Right atrium auricular region (tissue), 2 donors: ENCODE results near the gene ESR2. TPM values are rescaled to one million over a fixed set of nuclear protein-coding genes. Genes with fewer than 3 reads are reported as not detected.

ENCODE experiments used
- DNase-seq: peaks from one replicate; pipeline ENCODE4 v3.0.0-alpha.2; 2019; ENCODE audit warnings: low spot score
- H3K27ac ChIP-seq, 2 donors: fragments of 200-600 bp; sonication (generic); 1 replicate in 1 of 2; 2 replicates in 1 of 2; pipeline ENCODE4 v1.5.1; 2016 to 2019
- H3K27me3 ChIP-seq, 2 donors: fragments of 200-600 bp; sonication (generic); one replicate each; pipeline versions ENCODE4 v1.5.1 to v1.6.0; 2017 to 2019
- H3K36me3 ChIP-seq: fragments of 200-600 bp; sonication (generic); one replicate; pipeline ENCODE4 v1.5.1; 2016
- H3K4me1 ChIP-seq, 2 donors: fragments of 200-600 bp; sonication (generic); one replicate each; pipeline versions ENCODE4 v1.5.1 to v1.6.0; 2017 to 2019
- H3K4me3 ChIP-seq, 2 donors: fragments of 200-600 bp; sonication (generic); 1 replicate in 1 of 2; 2 replicates in 1 of 2; pipeline ENCODE4 v1.5.1; 2017 to 2019; ENCODE audit warnings: mild to moderate bottlenecking in 1 of 2, moderate library complexity in 1 of 2
- H3K9me3 ChIP-seq, 2 donors: fragments of 200-600 bp; sonication (generic); one replicate each; pipeline ENCODE4 v1.5.1; 2019
- total RNA-seq, 2 donors: library from RNA; depleted of rRNA; stranded (reverse); fragments of >200 nt; gene quantifications; one replicate each; pipeline ENCODE4 v1.1.0, GENCODE V29; 2016
- TF ChIP-seq, protein P1 (sequence below), 2 donors: fragments of 200-600 bp; sonication (generic); IDR thresholded peaks; one replicate each; pipeline ENCODE4 v1.5.1; 2019; ENCODE audit warnings: antibody characterized with exemption in 2 of 2

The ESR2 gene
- total RNA-seq, 2 donors from 2014 or later = 0.20 to 0.30 TPM

DNA sequence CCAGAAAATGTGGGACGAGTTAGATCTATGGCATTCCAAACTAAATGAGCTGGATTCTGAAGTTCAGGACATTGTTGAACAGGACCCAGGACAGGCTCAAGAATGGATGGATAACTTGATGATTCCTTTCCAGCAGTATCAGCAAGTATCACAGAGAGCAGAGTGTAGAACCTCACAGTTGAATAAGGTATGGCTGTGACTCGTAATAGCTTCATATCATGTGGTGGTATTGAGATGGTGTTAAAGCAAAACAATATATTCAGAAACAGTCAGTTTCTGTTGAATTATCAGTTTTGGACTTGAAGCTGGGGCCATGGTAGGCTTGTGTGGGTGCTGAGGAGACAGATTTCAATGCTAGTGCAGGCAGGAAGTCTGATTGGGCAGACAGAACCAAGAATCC is 213.7 kb downstream of the ESR2 start:
- Histone ChIP-seq H3K36me3 (peaks cover 41% of the 10 kb centered on the region), H3K9me3 (no peaks in the 10 kb centered on the region), H3K4me1 (peaks cover 0 to 6% of the 10 kb centered on the region in 2 donors), H3K4me3 (no peak overlapping the region), H3K27ac (no peak overlapping the region), H3K27me3 (no peaks in the 10 kb centered on the region)
- TF ChIP-seq, protein P1, sequence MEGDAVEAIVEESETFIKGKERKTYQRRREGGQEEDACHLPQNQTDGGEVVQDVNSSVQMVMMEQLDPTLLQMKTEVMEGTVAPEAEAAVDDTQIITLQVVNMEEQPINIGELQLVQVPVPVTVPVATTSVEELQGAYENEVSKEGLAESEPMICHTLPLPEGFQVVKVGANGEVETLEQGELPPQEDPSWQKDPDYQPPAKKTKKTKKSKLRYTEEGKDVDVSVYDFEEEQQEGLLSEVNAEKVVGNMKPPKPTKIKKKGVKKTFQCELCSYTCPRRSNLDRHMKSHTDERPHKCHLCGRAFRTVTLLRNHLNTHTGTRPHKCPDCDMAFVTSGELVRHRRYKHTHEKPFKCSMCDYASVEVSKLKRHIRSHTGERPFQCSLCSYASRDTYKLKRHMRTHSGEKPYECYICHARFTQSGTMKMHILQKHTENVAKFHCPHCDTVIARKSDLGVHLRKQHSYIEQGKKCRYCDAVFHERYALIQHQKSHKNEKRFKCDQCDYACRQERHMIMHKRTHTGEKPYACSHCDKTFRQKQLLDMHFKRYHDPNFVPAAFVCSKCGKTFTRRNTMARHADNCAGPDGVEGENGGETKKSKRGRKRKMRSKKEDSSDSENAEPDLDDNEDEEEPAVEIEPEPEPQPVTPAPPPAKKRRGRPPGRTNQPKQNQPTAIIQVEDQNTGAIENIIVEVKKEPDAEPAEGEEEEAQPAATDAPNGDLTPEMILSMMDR (IDR thresholded peaks at IDR 0.05) = no peak
- DNase-seq = no peak

DNA sequence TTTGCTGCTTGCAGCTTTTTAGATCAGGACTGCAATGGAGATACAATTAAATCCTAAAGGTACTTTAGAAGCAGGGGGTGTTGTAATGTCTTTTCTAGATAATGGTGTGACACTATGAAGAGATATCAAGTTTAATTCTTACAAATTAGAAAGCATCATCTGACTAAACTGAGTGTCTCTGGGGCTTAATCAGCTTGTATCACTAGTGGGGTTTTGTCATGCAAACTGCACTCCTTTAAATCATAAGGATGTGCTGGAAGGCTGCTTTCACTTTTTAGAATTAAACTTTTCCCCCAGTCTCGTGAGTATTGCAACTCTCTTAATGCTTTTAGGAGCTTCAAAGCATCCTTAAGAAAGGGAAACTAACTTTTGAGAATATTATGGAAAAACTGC is 218.6 kb downstream of the ESR2 start:
- H3K4me1 ChIP-seq = no peaks in the 10 kb centered on the region
- H3K4me3 ChIP-seq = no peak overlapping the region
- TF ChIP-seq, protein P1 (IDR thresholded peaks at IDR 0.05) = no peak
- H3K36me3 ChIP-seq = peaks cover 41% of the 10 kb centered on the region
- no peak for DNase-seq
- H3K9me3 ChIP-seq = no peaks in the 10 kb centered on the region
- H3K27ac ChIP-seq = no peak overlapping the region
- H3K27me3 ChIP-seq = no peaks in the 10 kb centered on the region

DNA sequence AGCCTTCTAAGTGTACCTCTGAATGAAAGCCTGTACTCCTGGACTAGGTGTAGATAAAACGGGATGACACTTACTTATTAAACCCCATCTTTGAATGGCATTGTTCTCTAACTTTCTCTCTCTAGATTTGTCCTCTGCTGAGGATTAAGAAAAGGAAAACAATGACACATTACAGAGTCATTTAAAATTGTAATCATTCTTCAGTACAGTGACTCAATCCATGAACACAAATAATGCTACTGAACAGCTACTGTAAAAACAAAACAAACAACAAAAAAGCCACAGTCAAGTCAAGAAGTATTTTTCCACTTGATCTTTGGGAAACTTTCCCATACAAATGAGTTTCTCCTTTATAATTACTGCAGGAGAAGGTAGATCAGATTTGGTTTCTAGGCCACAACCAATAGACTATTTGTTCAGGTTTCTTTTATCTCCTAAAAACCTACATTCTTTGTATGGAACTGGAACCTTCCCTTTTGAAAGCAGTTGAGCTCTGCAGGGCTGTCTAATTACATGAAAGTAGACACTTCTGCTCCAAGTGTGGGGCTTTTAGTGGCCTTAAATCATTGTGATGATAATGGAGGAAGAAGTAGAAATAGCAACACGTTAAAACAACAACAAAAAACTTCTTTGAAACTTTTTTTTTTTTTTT is 219.1 kb downstream of the ESR2 start:
- Histone ChIP-seq H3K27me3 (no peaks in the 10 kb centered on the region), H3K4me3 (no peak overlapping the region), H3K36me3 (peaks cover 37% of the 10 kb centered on the region), H3K9me3 (no peaks in the 10 kb centered on the region), H3K4me1 (no peaks in the 10 kb centered on the region), H3K27ac (no peak overlapping the region)
- TF ChIP-seq, protein P1 (IDR thresholded peaks at IDR 0.05) = no peak
- DNase-seq = no peak

DNA sequence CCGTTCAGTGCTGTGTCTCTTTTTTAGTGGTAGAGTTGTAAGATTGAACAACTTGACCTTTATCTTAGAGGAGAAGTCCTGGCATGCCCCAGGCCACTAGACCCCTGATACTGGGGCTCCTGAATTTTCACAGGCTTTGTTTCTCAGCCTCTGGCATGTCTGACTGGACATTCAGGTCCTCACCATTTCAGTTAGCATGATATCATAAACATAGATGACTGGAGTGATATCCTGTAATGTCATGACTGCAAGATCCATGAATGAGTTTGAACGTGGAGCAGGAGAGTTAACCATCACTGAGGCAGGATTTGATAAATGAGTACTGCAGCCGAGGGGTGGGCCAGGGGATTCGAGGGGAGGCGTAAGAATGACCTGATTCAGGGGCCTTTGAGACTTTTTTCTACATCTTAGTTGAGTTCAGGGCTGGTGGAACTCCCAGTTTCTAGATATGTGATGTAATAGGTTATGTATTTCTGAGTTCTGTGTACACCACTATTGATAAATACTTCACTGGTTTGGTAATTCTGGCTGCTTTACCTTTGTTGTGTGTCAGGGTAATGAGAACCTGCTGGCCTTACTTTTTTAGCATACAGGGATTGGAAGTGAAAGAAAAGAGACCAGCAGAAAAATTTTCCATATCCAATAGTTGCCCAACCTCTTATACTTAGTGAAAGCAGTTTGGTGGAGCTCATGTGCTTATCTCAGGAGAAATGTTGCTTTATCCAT is 224.4 kb downstream of the ESR2 start:
- H3K36me3 ChIP-seq = peaks cover 30% of the 10 kb centered on the region
- DNase-seq = no peak
- no peaks in the 10 kb centered on the region for H3K9me3 ChIP-seq
- no peak overlapping the region for H3K27ac ChIP-seq
- no peak overlapping the region for H3K4me3 ChIP-seq
- TF ChIP-seq, protein P1 (IDR thresholded peaks at IDR 0.05) = no peak
- no peaks in the 10 kb centered on the region for H3K27me3 ChIP-seq
- no peaks in the 10 kb centered on the region for H3K4me1 ChIP-seq

DNA sequence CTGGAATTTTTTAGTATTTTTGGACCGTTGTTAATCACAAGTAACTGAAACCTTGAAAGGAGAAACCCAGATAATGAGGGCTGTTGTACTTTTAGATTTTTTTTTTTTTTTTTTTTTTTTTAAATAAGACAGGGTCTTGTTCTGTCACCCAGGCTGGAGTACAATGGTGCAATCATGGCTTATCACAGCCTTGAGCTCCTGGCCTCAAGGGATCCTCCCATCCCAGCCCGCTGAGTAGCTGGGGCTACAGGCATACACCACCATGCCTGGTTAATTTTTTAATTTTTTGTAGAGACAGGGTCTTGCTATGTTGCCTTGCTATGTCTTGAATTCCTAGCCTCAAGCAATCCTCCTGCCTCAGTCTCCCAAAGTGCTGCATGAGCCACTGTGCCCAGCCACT is 229.7 kb downstream of the ESR2 start:
- no peak overlapping the region for H3K27ac ChIP-seq
- H3K27me3 ChIP-seq = no peaks in the 10 kb centered on the region
- H3K4me3 ChIP-seq = no peak overlapping the region
- H3K36me3 ChIP-seq = peaks cover 11% of the 10 kb centered on the region
- H3K9me3 ChIP-seq = no peaks in the 10 kb centered on the region
- H3K4me1 ChIP-seq = no peaks in the 10 kb centered on the region
- TF ChIP-seq, protein P1 (IDR thresholded peaks at IDR 0.05) = no peak
- no peak for DNase-seq
